Effector CD8-positive, alpha-beta T cell (primary cell): ENCODE measurements around the gene DCANP1.

Source experiments
- DNase-seq: peaks from one replicate; lab custom pipeline; 2025; lab: John Stamatoyannopoulos, UW

The DCANP1 gene

GRCh38 chr5:135441919-135442318 is 5.2 kb downstream of the DCANP1 start:
- DNase-seq = no peak

- no peak for DNase-seq
Observed at GRCh38 chr5:135441350-135441831, 5.8 kb downstream of the DCANP1 start.

GRCh38 chr5:135440916-135441315 is 6.2 kb downstream of the DCANP1 start:
- no peak for DNase-seq

GRCh38 chr5:135439231-135440205 is 7.6 kb downstream of the DCANP1 start:
- no peak for DNase-seq

GRCh38 chr5:135438636-135439221 is 8.4 kb downstream of the DCANP1 start:
- no peak for DNase-seq

- no peak for DNase-seq
Observed at GRCh38 chr5:135437796-135438560, 9.2 kb downstream of the DCANP1 start.

- DNase-seq = no peak
Observed at GRCh38 chr5:135437422-135437795, 9.7 kb downstream of the DCANP1 start.

GRCh38 chr5:135436951-135437418 is 10.2 kb downstream of the DCANP1 start:
- no peak for DNase-seq

GRCh38 chr5:135435467-135436330 is 11.4 kb downstream of the DCANP1 start:
- DNase-seq = no peak

GRCh38 chr5:135434591-135435466 is 12.3 kb downstream of the DCANP1 start:
- DNase-seq = no peak

- DNase-seq = no peak
Observed at GRCh38 chr5:135433681-135434426, 13.3 kb downstream of the DCANP1 start.

- no peak for DNase-seq
Observed at GRCh38 chr5:135432113-135432512, 15.0 kb downstream of the DCANP1 start.

- DNase-seq = no peak
Observed at GRCh38 chr5:135430135-135430437, 17.1 kb downstream of the DCANP1 start.

- DNase-seq = no peak
Observed at GRCh38 chr5:135429301-135430134, 17.6 kb downstream of the DCANP1 start.

- DNase-seq = no peak
Observed at GRCh38 chr5:135428586-135428985, 18.6 kb downstream of the DCANP1 start.

- DNase-seq = no peak
Observed at GRCh38 chr5:135426102-135427082, 20.8 kb downstream of the DCANP1 start.

- no peak for DNase-seq
Observed at GRCh38 chr5:135425641-135426040, 21.5 kb downstream of the DCANP1 start.

GRCh38 chr5:135423846-135424168 is 23.3 kb downstream of the DCANP1 start:
- DNase-seq = no peak
